NCI-H774 (cell line): ENCODE measurements around the gene CFAP157.

Source experiments
- DNase-seq: peaks from one replicate; lab custom pipeline; 2025; lab: John Stamatoyannopoulos, UW

Gene CFAP157

GRCh38 chr9:127762111-127762676 is 55.4 kb downstream of the CFAP157 start:
- no peak for DNase-seq

- peak; percentile 10 for DNase-seq
Observed at GRCh38 chr9:127763918-127764384, 57.2 kb downstream of the CFAP157 start.

GRCh38 chr9:127765418-127765817 is 58.6 kb downstream of the CFAP157 start:
- DNase-seq = no peak
